HG03521 (cell line): ENCODE data around the gene LRRFIP2.

Experiments used
- ATAC-seq: cut with Tn5 transposase; IDR thresholded peaks from one replicate; pipeline ENCODE4 v1.9.1; 2021; ENCODE audit warnings: mild to moderate bottlenecking, moderate library complexity; ENCODE audit not compliant: unreplicated experiment

The LRRFIP2 gene

DNA sequence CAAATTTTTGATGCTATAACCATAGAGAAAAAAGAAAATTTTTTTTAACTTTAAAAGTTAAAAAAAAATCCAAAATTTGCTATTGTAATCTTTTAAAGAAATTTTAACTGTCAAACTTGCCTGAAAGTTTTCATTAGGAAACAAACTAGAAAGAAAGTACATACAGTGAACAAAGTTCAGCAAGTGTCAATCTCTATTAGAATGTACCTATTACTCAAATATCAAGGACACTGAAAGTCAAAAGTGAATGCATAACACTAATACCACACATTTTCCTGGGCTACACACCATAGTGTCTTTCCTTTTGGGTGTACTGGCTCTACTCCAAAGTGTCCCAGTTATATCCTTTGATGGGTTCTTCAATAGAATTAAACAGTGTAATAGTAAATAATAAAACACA lies 56.8 kb downstream of the LRRFIP2 start:
- ATAC-seq: no peak

GRCh38 chr3:37116998-37117397 lies 57.4 kb downstream of the LRRFIP2 start:
- no peak for ATAC-seq

GRCh38 chr3:37115446-37115845 lies 58.9 kb downstream of the LRRFIP2 start:
- no peak for ATAC-seq

DNA sequence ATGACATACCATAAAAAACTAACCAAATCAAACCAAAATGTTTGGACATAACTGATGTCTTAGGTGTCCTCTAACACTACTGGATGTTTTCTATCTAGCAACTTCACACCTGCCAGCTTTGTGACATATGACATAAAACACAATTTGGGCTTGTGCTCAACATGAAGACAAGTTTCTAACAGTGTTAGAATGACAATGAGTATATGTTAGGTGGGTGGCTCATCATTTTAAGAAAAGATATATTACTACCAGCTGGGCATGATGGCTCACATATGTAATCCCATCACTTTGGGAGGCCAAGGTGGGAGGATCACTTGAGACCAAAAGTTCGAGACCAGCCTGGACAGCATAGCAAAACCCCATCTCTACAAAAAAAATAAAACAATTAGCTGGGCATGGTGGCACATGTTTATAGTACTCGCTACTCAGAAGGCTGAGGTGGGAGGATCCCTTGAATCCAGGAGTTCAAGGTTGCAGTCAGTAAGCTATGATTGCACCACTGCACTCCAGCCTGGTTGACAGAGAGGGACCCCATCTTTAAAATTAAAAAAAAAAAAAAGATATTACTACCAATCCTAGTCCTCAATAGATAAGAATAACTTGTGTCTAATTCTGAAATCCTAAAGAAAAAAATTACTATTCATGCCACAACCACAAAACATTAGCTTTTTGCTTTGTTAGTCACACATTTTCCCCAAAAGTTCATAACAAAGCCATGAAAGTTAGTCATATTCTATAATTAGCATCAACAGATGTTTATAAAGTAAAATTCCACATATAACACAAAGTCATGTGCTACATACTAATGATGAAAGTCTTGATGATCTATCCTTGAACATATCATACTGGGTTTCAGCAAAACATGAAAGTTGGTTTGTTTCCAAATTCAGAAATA lies 59.9 kb downstream of the LRRFIP2 start:
- ATAC-seq: no peak

GRCh38 chr3:37112987-37113386 lies 61.4 kb downstream of the LRRFIP2 start:
- no peak for ATAC-seq

GRCh38 chr3:37111199-37111598 lies 63.2 kb downstream of the LRRFIP2 start:
- no peak for ATAC-seq

GRCh38 chr3:37107846-37108245 lies 66.5 kb downstream of the LRRFIP2 start:
- ATAC-seq: no peak

- ATAC-seq: no peak
Measured at GRCh38 chr3:37103103-37103808, 71.1 kb downstream of the LRRFIP2 start.

- no peak for ATAC-seq
Measured at GRCh38 chr3:37100411-37100810, 74.0 kb downstream of the LRRFIP2 start.

- no peak for ATAC-seq
Measured at GRCh38 chr3:37099469-37099868, 74.9 kb downstream of the LRRFIP2 start.

GRCh38 chr3:37098884-37099283 lies 75.5 kb downstream of the LRRFIP2 start:
- ATAC-seq: no peak

- no peak for ATAC-seq
Measured at GRCh38 chr3:37097776-37098175, 76.6 kb downstream of the LRRFIP2 start.

DNA sequence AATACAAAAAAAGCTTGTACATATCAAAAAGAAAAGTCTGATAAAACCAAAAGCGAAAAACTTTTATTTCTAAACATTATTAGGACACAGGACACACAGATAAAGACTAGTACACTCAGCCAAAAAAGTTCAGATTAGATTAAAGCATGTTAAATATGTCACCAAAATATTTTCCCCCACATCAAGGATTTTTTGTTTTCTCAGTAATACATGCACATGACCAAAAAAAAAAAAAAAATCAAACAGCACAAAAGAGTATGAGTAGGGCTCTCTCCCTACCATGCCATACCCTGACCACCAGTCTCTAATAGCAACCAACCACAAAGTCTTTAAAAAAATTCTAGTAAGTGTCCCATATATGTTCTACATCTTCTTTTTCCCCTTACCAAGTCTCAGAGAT lies 77.4 kb downstream of the LRRFIP2 start:
- ATAC-seq: no peak

DNA sequence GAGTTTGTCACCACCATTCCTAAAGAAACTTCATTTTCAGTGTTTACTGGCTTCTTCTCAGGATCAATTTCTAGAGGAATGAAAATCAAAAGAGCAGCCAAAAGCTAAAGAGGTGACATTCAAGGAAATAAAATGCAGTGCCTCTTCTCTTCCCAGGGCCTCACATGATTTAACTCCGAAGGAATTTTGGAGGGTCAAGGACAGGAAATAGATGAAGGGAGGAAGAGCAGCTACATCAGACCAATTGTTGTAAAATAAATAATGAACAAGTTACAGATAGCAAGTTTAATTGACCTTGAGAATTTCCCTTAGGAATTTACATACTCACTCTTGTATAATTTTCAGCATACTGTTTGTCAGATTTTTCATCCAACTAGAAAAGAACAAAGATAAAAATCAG lies 78.1 kb downstream of the LRRFIP2 start:
- no peak for ATAC-seq

- ATAC-seq: no peak
Measured at GRCh38 chr3:37094636-37095035, 79.7 kb downstream of the LRRFIP2 start.

- no peak for ATAC-seq
Measured at GRCh38 chr3:37093481-37093880, 80.9 kb downstream of the LRRFIP2 start.

DNA sequence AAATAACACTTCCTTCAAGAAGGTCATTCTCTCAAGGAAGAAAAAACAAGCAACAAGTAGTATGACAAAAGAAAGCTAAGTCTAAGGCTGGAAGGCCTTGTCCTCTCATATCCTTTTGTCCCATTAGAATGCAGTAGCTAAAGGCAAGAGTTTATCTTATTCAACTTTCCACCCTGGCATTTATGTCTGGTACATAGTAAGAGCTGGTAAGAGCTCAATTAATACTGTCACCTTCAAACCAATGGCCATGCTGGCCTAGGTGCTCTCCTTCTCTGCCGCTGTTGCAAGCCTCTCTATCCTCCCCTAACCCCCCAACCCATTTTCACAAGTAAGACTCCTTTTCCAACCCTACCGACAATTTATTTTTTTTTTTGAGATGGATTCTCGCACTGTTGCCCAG lies 81.9 kb downstream of the LRRFIP2 start:
- no peak for ATAC-seq

GRCh38 chr3:37087870-37088269 lies 86.5 kb downstream of the LRRFIP2 start:
- no peak for ATAC-seq

GRCh38 chr3:37086918-37087317 lies 87.5 kb downstream of the LRRFIP2 start:
- no peak for ATAC-seq

DNA sequence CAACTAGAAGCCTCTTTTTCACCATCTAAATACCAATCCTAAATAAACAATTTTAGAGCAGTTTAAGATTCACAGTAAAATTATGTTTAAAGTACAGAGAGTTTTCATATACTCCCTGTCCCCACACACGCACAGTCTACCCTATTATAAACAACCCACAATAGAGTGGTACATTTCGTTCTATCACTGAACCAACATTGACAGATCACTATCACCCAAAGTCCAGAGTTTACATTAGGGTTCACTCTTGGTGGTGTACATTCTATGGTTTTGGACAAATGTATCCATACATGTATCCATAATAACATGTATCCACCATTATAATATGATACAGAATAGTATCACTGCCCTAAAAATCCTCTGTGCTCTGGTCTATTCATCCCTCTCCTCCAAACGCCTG lies 92.1 kb downstream of the LRRFIP2 start:
- no peak for ATAC-seq

GRCh38 chr3:37075955-37076354 lies 98.4 kb downstream of the LRRFIP2 start:
- ATAC-seq: no peak

DNA sequence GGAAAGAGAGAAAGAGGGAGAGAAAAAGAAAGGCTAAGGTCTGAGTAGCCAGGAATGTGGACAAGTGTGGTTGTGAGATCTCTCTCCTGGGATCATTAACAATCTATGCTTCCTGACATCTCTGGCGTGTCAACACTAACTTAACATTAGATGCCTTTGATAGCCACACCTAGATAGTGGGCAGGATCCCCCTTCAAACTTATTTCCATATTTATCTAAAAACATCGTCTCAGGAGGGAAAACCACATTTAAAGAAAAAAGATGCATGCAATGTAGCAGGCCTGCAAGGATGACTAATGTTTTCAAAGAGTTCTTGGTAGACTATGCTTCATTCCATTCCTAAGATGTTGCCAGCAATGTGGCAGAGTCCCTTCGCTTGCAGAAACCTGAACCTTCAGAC lies 100.2 kb downstream of the LRRFIP2 start:
- ATAC-seq: no peak
